ENCODE results near the gene P2RY2.

DNA sequence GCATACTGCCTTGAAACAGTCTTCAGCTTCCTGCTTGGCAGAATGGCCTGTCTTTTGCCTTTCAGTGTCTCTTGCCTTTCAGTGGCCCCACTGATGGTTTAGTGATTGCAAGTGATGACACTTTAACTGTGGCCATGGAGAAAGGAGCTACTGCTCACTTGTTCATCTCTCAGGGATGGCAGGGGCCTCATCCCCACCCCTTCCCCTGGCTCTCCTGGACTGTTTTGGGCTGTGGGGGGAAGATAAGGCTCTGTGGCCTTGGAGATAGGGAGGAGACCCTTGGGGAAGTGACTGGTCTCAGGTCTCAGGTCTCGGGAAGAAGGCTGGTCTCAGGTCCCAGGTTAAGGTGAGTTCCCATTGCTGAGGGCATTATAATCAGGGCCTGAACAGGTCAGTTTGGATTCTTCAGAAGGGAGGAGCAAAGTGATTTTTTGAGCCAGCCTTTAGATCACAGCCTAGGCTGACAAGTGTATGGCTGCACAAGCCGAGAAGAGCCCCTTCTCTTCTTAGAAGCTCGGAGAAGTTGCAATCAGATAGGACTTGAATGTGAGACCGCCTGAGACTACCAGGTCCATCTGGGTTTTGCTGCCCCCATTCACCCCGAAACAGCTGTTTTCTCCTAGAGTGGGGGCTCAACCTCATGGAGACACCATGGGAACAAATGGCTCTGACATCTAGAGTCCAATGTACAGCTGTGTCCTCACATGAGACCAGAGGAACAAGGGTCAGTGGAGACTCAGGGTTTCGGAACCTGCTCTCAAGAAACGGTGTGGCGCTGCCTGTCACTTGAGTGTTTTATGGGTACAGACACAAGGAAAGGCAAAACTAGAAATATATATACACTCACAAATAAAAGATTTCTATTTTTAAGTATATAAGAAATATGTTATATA, 15.9 kb upstream of the P2RY2 start:
- TF ChIP-seq EZH2 (IDR thresholded peaks at IDR 0.05): no peak
- TF ChIP-seq, protein P1, sequence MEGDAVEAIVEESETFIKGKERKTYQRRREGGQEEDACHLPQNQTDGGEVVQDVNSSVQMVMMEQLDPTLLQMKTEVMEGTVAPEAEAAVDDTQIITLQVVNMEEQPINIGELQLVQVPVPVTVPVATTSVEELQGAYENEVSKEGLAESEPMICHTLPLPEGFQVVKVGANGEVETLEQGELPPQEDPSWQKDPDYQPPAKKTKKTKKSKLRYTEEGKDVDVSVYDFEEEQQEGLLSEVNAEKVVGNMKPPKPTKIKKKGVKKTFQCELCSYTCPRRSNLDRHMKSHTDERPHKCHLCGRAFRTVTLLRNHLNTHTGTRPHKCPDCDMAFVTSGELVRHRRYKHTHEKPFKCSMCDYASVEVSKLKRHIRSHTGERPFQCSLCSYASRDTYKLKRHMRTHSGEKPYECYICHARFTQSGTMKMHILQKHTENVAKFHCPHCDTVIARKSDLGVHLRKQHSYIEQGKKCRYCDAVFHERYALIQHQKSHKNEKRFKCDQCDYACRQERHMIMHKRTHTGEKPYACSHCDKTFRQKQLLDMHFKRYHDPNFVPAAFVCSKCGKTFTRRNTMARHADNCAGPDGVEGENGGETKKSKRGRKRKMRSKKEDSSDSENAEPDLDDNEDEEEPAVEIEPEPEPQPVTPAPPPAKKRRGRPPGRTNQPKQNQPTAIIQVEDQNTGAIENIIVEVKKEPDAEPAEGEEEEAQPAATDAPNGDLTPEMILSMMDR (IDR thresholded peaks at IDR 0.05): no peak
- TF ChIP-seq EZH2phosphoT487 (IDR thresholded peaks at IDR 0.05): no peak

Data from neural progenitor cell (in vitro differentiated cells).